HG03469 (cell line): ENCODE data around the gene PAIP1.
"Not testable (repeated sequence)": the region's sequence is repeated elsewhere in the genome, so short reads cannot be mapped to it uniquely, and the experiment has no call there.

Source experiments
- ATAC-seq: cut with Tn5 transposase; IDR thresholded peaks from one replicate; pipeline ENCODE4 v1.9.1; 2021; ENCODE audit warnings: mild to moderate bottlenecking, moderate library complexity, moderate number of reproducible peaks; ENCODE audit not compliant: unreplicated experiment

Gene PAIP1

DNA sequence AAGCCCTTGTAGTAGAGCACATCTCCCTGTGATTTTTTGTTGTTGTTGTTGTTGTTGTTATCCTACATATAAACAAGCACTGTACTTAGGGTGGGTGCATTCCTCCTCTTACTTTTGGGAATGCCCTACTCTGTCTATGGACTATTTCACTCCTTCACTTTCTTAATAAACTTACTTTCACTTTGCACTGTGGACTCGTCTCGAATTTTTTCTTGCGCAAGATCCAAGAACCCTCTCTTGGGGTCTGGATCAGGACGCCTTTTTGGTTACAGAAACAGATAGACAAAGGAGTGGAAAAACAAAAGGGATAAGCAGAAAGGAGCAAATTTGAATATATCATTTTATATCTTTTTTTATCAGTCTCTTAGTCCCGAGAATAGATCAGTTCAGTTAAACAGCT, 14.4 kb upstream of the PAIP1 start:
- no peak for ATAC-seq

DNA sequence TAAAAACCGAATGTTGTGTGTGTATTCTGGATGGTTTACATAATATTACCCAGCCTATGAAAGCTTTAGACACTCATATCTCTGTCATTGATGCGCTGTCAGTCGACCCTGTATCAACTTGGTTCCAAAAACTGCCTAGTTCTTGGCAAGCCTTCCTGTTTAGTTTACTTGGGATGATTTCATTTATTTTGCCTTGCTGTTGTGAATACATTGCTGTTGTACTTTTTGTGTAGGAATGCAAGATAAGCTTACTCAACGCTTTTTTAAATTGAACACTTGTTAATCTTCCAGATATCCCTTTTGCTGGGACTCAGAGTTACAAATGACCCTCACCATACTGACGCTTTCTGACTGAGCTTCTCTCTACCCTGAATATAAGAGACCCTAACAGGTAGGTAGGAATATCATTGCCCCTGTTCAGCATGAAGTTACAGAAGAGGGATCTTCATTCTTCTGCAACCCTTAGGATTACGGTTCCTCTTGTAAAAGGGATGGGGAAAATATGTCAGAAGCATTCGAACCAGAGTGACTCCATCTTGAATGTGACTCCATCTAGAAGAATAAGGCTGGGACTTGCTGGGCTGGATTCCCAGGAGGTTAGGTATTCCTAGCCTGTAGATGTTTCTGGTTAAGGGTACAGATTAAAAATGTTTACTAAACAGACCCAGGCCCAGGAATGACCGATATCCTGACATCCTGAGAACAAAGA, 13.7 kb upstream of the PAIP1 start:
- no peak for ATAC-seq

DNA sequence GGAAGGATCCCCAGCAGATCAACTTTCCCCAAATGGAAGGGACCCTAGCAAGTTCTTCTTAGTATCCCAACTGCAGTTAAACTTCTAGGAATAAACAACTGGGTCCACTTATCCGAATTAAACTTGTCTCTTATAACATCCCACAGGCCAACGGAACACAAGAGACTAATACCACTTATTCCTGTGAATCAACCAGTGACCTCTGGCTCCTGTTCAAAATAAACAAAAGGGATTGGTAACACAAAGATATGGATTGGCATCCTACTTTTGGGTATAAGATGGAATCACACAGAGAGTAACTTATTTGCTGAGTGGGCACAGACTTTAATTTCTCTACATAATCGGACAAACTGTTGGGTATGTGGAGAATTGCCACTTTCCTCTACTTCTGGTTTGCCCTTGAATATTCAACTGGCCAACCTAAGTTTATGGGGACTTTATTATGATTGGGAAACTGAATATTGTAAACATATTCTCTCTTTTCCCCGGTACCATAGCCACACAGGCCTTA, 12.4 kb upstream of the PAIP1 start:
- ATAC-seq, result no peak

DNA sequence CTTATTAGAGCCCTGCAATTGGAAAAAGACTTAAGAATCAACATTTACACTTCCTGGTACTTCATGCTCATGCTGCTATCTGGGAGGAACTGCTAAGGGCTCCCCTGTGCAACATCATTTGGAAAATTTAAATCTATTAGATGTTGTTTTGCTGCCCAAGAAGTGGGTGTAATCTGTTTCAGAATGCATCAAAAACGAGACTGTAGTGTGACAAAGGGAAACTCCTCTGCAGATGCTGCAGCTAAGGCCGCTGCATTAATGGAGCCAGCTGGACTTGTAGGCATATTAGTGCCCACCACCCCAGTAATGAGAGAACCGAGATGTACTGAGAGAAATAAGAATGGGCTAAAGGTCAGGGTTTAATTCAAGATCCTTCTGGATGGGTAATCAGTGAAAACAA, 11.1 kb upstream of the PAIP1 start:
- no peak for ATAC-seq

DNA sequence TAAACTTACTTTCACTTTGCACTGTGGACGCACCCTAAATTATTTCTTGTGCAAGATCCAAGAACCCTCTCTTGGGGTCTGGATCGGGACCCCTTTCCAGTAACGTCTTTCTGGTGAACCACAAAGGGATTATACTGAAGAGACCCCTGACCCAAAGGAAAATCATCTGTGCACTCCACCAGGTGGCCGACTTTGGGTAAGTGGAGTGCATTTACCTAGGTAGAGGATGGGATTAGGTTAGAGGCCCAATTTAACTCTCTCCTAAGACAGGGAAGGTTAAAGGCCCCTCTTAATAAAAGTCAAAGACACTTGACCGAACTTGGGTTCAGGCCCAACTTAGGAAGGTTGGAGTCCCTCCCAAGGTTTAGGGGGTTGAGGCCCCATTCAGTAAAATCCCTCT, 8.2 kb upstream of the PAIP1 start:
- ATAC-seq, result no peak

DNA sequence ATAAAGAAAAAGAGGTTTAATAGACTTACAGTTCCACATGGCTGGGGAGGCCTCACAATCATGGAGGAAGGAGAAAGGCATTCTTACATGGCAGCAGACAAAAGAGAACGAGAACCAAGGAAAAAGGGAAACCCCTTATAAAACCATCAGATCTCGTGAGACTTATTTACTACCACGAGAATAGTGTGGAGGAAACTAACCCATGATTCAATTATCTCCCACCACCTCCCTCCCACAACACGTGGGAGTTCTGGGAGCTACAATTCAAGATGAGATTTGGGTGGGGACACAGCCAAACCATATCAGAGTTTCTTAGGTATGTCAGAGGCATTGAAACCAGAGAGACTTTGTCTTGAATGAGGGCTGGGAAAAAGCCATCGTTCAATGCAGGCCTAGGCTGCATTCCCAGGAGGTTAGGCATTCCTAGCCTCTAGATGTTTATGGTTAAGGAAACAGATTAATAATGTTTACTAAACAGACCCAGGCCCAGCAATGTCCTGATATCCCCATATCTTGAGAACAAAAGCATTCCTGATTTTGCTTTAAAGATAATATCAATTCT, 7.5 kb upstream of the PAIP1 start:
- no peak for ATAC-seq

DNA sequence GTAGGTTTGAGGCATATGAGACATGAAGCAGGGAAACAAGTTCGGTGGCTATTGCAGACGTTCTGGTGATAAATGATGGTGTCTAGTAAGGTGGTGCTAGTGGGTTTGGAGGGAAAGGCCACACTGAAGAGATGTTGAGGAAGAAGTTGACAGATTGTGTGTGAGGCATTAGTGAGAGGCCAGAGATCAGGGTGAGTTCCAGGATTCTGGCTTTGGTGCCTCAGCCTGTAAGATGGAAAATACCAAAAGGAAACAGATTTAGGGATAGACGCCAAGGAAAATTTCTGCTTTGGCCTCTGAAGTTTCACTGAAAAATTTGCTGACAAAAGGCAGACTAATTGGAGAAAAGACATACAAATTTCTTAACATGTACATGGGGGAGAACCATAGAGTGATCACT, 6.4 kb upstream of the PAIP1 start:
- no peak for ATAC-seq

DNA sequence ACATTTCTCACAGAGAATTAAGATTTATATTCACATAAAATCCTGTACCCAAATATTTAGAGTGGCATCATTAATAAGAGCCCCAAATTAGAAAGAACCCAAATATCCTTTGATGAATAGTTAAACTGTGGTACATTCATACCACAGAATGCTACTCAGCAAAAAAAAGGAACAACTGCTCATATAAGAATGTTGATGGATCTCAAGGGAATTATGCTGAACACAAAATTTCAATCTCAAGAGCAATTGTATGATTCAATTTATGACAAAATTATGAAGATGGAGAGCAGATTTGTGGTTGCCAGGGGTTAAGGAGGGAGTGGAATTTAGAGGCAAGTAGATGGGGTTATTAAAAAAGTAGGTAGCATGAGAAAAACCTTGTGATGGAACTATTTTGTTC, 4.5 kb upstream of the PAIP1 start:
- ATAC-seq, result no peak

DNA sequence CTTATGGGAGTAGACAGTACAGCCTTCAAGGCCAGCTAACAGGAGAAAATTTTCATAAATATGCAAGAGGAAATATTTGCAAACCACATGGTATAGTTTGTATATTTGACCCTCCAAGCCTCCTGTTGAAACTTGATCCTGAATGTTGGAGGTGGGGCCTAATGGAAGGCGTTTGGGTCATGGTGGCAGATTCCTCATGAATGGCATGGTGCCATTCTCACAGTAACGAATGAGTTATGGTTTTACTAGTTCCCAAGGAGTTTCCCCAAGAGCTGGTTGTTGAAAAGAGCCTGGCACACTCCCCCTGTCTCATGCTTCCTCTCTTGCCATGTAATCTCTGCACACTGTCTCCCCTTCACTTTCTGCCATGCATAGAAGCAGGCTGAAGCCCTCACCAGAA, 3.3 kb upstream of the PAIP1 start:
- no peak for ATAC-seq

DNA sequence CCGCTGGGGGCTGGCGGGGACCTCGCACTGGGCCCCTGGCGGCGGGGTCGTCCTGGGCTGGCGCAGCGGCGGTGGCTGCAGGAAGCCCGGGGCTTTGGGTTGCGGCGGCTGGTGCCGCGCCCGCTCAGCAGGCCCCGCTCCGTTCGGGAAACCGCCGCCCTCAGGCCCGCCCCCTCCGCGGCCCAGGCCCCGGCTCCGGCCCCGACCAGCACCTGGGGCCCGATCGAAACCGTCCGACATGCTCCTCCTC, 345 bp downstream of the PAIP1 start:
- ATAC-seq, result not testable (repeated sequence)

DNA sequence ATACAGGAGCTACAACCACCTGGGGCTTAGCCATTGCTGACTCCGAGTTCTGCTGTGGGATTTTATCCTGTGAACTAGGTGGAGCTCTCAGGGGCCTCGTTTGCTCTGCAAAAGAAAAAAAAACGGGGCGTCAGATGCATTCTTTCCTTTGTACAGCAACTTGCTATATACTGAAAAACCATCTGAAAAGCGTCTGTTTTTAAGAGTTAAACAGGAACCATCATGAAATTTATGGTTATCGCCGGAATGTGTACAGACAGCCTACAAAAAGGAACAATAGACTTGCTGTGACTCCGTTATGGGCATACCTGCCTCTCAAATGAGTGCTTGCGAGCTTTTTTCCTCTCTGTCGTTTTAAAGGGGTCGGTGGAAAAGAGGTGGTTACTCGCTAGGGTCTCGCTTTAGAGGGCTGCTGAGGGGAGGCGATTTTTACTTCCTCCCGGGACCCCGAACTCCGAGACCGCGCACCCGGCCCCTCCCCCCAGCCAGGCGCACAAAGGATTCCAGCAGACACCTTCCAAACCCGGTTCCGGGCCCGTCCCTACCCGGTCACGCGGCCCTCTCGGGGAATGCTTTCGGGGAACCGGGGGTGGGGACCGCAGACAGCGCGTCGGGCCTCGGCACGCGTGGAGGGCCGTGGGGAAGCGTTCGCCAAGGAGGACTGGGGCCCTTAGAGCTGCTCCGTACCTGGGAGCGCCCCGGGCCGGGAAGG, 826 bp downstream of the PAIP1 start:
- ATAC-seq, result peak; percentile 5

DNA sequence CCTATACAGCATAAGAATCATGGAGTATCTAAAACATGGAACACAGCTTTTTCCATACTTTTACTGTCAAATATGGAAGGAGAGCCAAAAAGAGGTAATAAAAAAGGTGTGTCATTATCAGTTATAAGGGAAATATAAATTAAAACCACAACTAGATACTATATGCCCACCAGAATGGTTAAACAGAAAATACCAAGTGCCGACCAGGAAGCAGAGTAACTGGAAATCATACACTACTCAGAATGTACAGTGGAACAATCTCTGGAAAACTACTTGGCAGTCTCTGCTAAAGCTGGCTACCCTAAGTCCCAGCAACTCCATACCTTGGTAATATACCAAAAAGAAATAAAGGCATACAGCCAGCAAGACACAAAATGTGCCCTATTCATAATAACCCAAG, 2.4 kb downstream of the PAIP1 start:
- no peak for ATAC-seq

DNA sequence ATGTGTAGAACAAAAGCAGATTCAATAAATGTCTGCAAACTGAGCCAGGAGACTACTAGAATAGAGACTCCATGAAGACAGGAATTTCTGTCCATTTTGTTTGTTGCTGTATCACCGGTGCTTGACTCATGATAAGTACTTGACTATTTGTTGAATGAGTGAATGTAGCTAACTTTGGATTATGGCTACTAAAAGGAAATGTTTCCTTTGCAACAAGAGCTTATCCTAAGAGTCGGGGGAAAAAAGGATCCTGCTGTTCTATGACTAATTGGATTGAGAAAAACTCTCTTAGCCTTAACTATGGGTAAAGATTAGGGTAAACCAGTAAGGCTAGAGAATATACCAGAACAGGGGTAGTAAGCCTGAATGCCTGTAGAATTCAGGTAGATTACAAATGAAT, 3.5 kb downstream of the PAIP1 start:
- ATAC-seq, result no peak

DNA sequence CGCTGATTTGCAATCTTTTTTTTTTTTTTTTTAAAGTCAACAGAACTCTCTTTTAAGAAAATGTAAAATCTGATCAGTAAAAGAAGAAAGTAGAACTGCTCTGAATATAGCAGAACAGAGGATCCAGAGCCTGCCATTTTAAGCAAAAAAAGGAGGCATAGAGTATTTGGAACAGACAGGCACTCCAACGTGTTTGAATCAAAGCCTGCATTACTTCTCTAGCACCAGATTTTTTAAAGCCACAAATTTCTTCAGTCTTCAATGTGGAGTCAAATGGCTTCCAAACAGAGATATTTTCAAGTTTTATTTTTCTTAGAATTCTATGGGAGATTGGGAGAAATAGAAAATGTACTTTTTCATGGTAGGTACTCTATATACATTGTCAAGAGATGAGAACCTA, 5.1 kb downstream of the PAIP1 start:
- ATAC-seq, result no peak

DNA sequence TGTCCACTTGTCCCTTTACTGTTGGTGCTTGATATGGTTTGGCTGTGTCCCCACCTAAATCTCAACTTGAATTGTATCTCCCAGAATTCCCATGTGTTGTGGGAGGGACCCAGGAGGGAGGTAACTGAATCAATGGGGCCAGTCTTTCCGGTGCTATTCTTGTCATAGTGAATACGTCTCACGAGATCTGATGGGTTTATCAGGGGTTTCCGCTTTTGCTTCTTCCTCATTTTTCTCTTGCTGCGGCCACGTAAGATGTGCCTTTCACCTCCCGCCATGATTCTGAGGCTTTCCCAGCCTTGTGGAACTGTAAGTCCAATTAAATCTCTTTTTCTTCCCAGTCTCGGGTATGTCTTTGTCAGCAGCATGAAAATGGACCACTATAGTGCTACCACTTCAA, 7.6 kb downstream of the PAIP1 start:
- not testable (repeated sequence) for ATAC-seq

DNA sequence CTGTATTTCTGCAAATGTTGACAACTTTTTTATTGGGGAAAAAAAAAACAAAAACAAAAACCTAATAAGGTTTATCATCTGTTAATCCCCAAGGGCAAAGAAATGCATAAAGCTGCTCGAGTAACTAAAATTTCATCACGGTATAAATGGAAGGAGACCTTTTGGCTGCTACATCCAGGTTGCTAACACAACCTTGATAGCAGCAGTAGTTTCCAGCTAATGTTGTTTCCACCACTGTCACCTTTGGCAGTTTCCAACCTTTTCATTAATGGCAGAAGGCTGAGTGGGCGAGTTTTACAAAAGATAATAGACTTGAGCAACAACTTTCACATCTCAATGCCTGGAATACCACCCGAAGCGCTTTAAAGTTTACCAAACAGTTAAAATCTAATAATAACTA, 8.5 kb downstream of the PAIP1 start:
- no peak for ATAC-seq

DNA sequence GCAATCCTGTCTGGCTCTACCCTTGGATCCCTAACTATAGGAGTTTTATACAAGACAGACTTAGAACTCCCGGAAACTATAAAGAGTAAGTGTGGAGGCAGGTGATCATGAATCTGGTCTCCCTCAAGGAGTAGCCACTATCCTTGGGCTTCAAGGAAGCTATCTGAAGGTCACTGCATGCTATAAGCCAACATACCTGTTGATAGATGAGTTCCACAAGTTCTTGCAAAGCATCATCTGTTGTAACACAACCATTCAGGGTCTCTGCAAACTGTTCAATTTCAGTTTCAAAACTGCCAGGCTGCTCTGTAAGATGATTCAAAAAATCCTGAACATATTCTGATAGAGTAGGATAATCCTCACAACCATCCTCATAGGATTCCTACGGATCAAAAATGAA, 9.3 kb downstream of the PAIP1 start:
- ATAC-seq, result no peak

DNA sequence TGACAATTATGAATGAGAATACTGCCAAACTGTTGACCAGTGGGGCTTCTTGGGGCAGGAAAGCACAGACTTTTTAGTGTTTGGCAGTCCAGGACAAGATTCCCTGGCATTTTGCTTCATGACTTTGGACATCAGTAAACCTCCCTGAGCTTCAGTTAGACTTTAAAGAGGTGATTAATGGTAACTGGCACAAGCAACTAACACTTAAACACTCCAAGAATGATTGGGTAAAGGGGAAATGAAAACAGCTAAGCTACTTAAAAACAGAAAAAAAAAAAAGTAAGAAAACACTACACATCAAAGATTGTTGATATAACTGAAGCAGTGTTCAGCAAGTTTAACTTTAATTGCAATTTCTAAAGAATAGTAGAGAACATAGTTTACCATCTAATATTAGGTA, 13.4 kb downstream of the PAIP1 start:
- no peak for ATAC-seq

DNA sequence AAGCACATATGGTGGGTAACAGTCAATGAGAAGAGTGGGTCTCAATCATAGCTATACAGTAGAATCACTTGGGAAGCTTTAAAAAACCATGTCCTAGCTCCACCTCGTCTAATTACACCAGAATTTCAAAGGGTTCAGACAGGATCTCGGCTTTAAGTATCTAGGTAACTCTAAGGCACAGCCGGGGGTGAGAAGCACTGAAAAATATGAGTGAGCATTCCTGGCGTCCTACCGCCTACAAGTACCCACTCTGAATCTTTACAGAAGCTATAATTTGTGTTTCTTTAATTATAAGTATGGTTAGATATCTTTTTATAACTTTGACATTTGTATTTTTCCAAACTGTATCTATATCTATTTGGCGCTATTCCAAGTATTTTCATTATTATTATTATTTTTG, 16.1 kb downstream of the PAIP1 start:
- ATAC-seq, result no peak

DNA sequence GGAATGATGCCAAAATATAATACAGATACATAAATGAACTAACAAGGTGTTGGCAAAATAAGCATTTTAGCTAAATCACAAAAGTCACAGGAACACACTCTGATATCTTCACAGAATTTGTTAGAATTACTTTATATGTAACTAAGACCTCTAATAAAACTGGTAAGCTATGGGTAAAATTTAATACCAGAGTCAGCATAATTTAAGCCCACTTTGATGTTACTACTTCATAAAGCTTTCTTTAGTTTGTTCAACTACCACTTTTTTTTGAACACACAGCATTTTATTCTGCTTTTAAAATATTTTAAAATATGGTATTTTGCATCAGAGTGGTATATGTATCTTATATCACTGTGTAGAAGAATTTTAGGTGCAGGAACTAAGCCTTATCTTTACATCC, 19.9 kb downstream of the PAIP1 start:
- no peak for ATAC-seq

DNA sequence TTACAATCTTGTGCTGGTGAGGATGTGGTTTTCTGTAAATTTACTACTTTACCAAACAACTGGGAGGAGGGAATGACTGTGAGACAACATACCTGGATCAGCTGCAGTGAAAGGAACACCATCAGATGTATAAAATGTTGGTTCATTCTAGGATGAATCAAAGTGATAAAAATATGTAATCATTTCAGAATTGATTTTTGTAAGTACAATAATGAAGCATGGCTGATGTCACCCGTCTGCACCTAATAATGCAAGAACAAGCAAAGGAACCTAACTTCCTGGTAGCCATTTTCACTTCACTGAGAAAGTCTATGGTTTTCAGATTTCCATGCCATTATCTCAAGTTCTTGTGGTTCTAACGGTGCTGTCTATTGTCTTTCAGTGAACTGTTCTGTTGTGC, 23.2 kb downstream of the PAIP1 start:
- ATAC-seq, result no peak

DNA sequence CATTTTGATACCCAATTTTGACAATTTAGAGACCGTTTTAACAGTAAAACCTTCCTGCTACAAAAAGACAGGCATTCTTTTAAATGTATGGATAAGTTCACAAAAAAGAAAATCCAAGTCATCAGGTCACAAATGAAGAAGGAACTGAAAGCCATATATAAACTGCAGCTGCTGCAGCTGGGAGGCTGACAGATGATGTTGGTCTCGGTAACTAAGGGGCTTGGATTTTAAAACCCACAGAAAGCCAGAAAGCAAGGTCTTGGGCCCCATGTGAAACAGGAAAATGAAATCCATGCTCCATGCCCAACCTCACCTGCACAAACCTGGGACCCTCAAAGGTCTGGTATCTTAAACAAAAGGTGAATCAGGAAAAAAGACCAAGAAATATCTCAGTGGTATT, 26.2 kb downstream of the PAIP1 start:
- ATAC-seq, result no peak

DNA sequence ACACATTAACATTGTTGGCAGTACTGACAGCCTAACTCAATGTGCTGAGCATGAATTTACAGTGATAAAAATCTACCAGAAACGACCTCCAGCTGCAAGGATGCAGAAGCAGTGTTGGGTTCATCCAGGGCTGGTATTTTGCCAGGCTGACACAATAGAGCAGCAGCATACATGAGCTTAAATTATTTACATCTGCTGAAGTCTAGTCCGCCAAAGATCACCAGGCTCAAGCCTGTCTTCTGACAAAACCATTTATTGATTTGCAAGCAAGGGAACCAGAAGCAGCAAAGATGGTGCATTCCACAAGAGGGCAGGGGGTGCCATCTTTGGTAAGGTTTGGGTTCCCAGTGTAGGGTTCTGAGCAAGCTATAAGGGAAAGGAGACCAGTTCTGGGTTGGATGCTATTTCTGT, 33.2 kb downstream of the PAIP1 start:
- ATAC-seq, result no peak
